Astrocyte of the cerebellum (primary cell): Measurements from ENCODE around the gene CLCA4.

Experiments
- DNase-seq: peaks from one replicate; pipeline ENCODE4 v3.0.0-alpha.2; 2011; ENCODE audit warnings: low read depth
- H3K4me3 ChIP-seq: 2 replicates; pipeline ENCODE4 v1.5.1; 2011; ENCODE audit warnings: mild to moderate bottlenecking, low read depth, low read length, moderate library complexity
- in situ Hi-C: cut with HindIII; loops from 2 replicates; pipeline ENCODE4 v1.10.0; 2017; ENCODE audit warnings: low sequenced_read_pairs
- TF ChIP-seq, protein P1 (sequence below): IDR thresholded peaks from 2 replicates; pipeline ENCODE4 v1.5.1; 2012; ENCODE audit warnings: low read length, low read depth, moderate library complexity, mild to moderate bottlenecking; ENCODE audit errors: missing control alignments

CLCA4 gene

GRCh38 chr1:86541859-86542258, 5.0 kb upstream of the CLCA4 start:
- in situ Hi-C loops = no loop called here
- TF ChIP-seq, protein P1, sequence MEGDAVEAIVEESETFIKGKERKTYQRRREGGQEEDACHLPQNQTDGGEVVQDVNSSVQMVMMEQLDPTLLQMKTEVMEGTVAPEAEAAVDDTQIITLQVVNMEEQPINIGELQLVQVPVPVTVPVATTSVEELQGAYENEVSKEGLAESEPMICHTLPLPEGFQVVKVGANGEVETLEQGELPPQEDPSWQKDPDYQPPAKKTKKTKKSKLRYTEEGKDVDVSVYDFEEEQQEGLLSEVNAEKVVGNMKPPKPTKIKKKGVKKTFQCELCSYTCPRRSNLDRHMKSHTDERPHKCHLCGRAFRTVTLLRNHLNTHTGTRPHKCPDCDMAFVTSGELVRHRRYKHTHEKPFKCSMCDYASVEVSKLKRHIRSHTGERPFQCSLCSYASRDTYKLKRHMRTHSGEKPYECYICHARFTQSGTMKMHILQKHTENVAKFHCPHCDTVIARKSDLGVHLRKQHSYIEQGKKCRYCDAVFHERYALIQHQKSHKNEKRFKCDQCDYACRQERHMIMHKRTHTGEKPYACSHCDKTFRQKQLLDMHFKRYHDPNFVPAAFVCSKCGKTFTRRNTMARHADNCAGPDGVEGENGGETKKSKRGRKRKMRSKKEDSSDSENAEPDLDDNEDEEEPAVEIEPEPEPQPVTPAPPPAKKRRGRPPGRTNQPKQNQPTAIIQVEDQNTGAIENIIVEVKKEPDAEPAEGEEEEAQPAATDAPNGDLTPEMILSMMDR = no peak
- no peak overlapping the region for H3K4me3 ChIP-seq
- DNase-seq = no peak

DNA sequence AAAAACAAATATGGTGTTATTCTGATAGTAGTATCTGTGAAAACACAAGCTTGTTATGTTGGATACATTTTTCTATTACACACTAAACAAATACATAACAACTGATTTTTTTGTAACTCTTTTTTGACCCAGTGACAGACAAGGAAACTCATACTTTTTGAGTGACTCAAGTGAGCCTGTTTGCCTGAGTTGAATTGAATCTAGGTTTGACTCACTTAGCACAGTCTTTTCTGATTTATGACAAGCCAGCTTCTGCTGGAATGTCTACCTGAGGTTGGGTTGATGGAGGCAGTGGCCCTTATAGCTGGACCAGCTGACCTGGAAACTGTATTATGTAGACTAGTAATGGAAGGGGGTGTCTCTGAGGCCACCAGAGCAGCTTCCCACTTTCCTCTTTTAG, 4.2 kb upstream of the CLCA4 start:
- in situ Hi-C loops = no loop called here
- no peak overlapping the region for H3K4me3 ChIP-seq
- TF ChIP-seq, protein P1 = no peak
- DNase-seq = no peak

GRCh38 chr1:86548839-86549238, 2.0 kb downstream of the CLCA4 start:
- in situ Hi-C loops = no loop called here
- no peak overlapping the region for H3K4me3 ChIP-seq
- TF ChIP-seq, protein P1 = no peak
- no peak for DNase-seq

DNA sequence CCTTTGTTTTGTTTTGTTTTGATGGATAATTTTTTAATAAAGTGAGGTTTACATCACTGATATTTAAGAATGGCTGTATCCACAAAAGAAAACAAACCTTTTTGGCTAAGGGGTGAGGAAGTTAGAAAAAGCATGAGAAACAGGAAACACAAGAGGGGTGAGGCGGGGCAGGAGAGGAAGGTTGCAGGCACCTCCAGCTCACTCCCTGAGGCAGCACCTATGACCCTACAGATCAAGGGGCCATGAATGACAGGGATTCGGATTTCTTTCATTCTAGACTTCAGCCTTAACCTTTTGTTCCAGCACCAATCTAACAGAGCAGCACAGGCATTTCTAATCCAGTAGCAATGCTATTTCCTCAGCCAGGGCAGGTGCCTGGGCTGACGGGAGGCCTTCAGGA, 4.4 kb downstream of the CLCA4 start:
- TF ChIP-seq, protein P1 = no peak
- H3K4me3 ChIP-seq = no peak overlapping the region
- in situ Hi-C loops = no loop called here
- DNase-seq = no peak

- no peak overlapping the region for H3K4me3 ChIP-seq
- TF ChIP-seq, protein P1 = no peak
- in situ Hi-C loops = no loop called here
- no peak for DNase-seq
These were observed 5.5 kb downstream of the CLCA4 start for GRCh38 chr1:86552376-86552775.

GRCh38 chr1:86557739-86558138, 10.9 kb downstream of the CLCA4 start:
- TF ChIP-seq, protein P1 = no peak
- DNase-seq = no peak
- in situ Hi-C loops = no loop called here
- no peak overlapping the region for H3K4me3 ChIP-seq

DNA sequence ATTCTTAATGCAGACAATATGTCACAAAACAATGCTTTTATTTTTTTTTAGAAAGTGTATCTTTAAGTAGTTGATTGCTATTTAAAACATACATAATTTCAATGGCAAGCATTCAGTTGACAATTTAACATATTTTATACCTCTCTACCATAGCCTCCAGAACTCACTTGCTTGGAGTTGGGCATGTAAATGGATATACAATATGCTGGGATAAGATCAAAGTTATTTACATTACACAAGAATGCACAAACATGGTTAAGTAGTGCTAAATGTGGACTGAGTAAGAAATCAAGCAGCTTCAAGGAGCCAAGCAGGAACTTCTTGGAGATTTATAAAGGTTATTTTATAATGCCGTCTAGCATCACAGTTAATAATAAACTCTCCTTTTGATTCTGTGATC, 17.0 kb downstream of the CLCA4 start:
- H3K4me3 ChIP-seq = no peak overlapping the region
- TF ChIP-seq, protein P1 = no peak
- no peak for DNase-seq
- in situ Hi-C loops = loop anchor here (5.0 kb wide), 1 partner anchor 33 kb away; no protein-coding TSS in a partner anchor
